ENCODE measurements around the gene IDH2.

DNA sequence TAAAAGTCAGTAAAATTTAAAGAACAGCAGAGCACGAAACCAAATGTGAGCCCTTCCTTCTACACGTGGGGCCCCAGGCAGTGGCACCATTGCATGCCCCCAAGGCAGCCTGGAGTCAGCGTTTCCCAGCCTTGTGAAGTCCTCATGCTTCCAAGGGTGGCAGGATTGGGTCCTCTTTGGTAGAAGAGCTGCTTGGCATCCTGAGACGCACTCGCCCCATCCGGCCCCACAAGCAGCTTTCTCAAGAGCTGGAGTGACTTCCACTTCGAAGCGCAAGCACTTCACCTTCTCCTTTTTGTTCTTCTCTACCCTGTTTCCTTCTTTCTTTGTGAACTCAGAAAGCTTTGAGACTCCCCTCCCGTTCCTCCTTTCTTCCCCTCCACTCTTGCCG is 66.4 kb downstream of the IDH2 start:
- TF ChIP-seq, protein P1, sequence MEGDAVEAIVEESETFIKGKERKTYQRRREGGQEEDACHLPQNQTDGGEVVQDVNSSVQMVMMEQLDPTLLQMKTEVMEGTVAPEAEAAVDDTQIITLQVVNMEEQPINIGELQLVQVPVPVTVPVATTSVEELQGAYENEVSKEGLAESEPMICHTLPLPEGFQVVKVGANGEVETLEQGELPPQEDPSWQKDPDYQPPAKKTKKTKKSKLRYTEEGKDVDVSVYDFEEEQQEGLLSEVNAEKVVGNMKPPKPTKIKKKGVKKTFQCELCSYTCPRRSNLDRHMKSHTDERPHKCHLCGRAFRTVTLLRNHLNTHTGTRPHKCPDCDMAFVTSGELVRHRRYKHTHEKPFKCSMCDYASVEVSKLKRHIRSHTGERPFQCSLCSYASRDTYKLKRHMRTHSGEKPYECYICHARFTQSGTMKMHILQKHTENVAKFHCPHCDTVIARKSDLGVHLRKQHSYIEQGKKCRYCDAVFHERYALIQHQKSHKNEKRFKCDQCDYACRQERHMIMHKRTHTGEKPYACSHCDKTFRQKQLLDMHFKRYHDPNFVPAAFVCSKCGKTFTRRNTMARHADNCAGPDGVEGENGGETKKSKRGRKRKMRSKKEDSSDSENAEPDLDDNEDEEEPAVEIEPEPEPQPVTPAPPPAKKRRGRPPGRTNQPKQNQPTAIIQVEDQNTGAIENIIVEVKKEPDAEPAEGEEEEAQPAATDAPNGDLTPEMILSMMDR (IDR thresholded peaks at IDR 0.05): no peak
- TF ChIP-seq POLR2A (IDR thresholded peaks at IDR 0.05): no peak

Measured in testis (tissue), 2 donors.